Neural progenitor cell (in vitro differentiated cells): ENCODE data around the gene INCA1. TPM values are rescaled to one million over a fixed set of nuclear protein-coding genes. Genes with fewer than 3 reads are reported as not detected.

ENCODE experiments used
- DNase-seq: peaks from one replicate; pipeline ENCODE4 v3.0.0-alpha.2; 2016; ENCODE audit warnings: low spot score
- H2AFZ ChIP-seq: fragments of 200-600 bp; sonication (generic); replicated peaks from 2 replicates; pipeline ENCODE4 v1.6.1; 2016; ENCODE audit warnings: antibody characterized with exemption
- H3F3A ChIP-seq: fragments of 200-600 bp; sonication (generic); 2 replicates; pipeline ENCODE4 v1.6.1; 2016; ENCODE audit warnings: antibody characterized with exemption, low read depth
- H3K27ac ChIP-seq: fragments of 200-600 bp; sonication (generic); 2 replicates; pipeline ENCODE4 v1.5.1; 2016; ENCODE audit warnings: mild to moderate bottlenecking
- H3K27me3 ChIP-seq: fragments of 200-600 bp; sonication (generic); 2 replicates; pipeline ENCODE4 v1.6.1; 2016; ENCODE audit warnings: mild to moderate bottlenecking, moderate library complexity
- H3K36me3 ChIP-seq: fragments of 200-600 bp; sonication (generic); 2 replicates; pipeline ENCODE4 v1.5.1; 2016
- H3K4me1 ChIP-seq: fragments of 200-600 bp; sonication (generic); 2 replicates; pipeline ENCODE4 v1.6.1; 2016; ENCODE audit warnings: mixed run types
- H3K4me2 ChIP-seq: fragments of 200-600 bp; sonication (generic); 2 replicates; pipeline ENCODE4 v1.6.1; 2016
- H3K4me3 ChIP-seq: fragments of 200-600 bp; sonication (generic); 2 replicates; pipeline ENCODE4 v1.5.1; 2016
- H3K79me2 ChIP-seq: fragments of 200-600 bp; sonication (generic); 2 replicates; pipeline ENCODE4 v1.6.1; 2016; ENCODE audit warnings: low read depth
- H3K9ac ChIP-seq: fragments of 200-600 bp; sonication (generic); 2 replicates; pipeline ENCODE4 v1.6.1; 2016
- H3K9me3 ChIP-seq: fragments of 200-600 bp; sonication (generic); 2 replicates; pipeline ENCODE4 v1.5.1; 2016; ENCODE audit warnings: low read depth
- H4K20me1 ChIP-seq: fragments of 200-600 bp; sonication (generic); 2 replicates; pipeline ENCODE4 v1.6.1; 2016; ENCODE audit warnings: low read depth
- H3K27ac Mint-ChIP-seq: 3 replicates; pipeline ENCODE4 v1.8.0; 2021; ENCODE audit warnings: mixed read lengths
- H3K27me3 Mint-ChIP-seq: 2 replicates; pipeline ENCODE4 v1.8.0; 2022; ENCODE audit warnings: low read depth, mild to moderate bottlenecking, inconsistent platforms, moderate library complexity, mixed read lengths; ENCODE audit not compliant: insufficient read depth
- H3K36me3 Mint-ChIP-seq: 3 replicates; pipeline ENCODE4 v1.8.0; 2021; ENCODE audit warnings: mixed read lengths
- H3K4me1 Mint-ChIP-seq: 3 replicates; pipeline ENCODE4 v1.8.0; 2021; ENCODE audit warnings: mixed read lengths
- H3K4me3 Mint-ChIP-seq: 3 replicates; pipeline ENCODE4 v1.8.0; 2021; ENCODE audit warnings: mild to moderate bottlenecking, moderate library complexity, mixed read lengths
- H3K9me3 Mint-ChIP-seq: 3 replicates; pipeline ENCODE4 v1.8.0; 2020; ENCODE audit warnings: mixed read lengths
- EZH2 ChIP-seq: fragments of 200-600 bp; sonication (generic); IDR thresholded peaks from 2 replicates; pipeline ENCODE4 v1.6.1; 2017; ENCODE audit warnings: antibody characterized with exemption, mild to moderate bottlenecking, moderate library complexity
- EZH2phosphoT487 ChIP-seq: fragments of 200-600 bp; sonication (generic); IDR thresholded peaks from 2 replicates; pipeline ENCODE4 v1.6.1; 2017; ENCODE audit warnings: antibody characterized with exemption
- total RNA-seq: library from RNA; depleted of rRNA; stranded (reverse); fragments of >200 nt; gene quantifications from 2 replicates; pipeline ENCODE4 v1.2.3, GENCODE V29; 2015; ENCODE audit warnings: low replicate concordance
- TF ChIP-seq, protein P1 (sequence below): fragments of 200-600 bp; sonication (generic); IDR thresholded peaks from 2 replicates; pipeline ENCODE4 v1.5.1; 2017; ENCODE audit warnings: antibody characterized with exemption, mild to moderate bottlenecking

INCA1 gene
- total RNA-seq, 1 donor from 2014 or later, result 0.52 TPM

DNA sequence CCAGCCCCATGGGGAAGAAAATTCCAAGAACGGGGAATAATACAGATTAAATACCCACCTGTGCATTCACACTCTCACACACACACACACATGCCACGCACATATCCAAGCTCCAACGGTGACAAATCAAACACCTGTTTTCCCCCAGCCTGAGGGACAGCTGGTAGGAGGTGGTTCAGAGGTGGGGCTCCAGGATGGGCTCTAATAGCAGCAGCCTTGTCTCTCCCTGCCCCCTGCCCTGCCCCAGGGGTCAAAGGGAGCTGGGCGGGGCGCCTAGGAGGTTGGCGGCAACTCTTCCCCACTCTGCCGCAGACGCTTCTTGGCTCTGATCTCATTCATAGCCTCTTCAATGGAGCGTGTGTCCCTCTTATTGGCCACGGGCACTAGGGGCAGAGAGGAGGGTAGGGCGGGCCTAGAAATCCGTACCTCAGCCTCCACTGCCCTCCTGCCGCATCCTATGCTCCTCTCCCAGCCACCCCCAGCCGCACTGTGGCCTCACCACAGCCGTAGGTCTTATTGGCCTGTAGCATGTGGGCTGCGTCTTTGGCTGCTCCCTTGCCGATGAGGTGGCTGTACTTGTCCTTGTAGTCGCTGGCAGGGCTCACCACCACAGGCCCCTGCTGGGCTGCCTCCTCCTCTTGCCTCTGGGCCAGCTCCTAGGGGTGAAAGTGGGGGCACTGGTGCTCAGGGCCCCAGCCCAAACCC lies 37.9 kb downstream of the INCA1 start:
- H3K27me3 ChIP-seq, result no peaks in the 10 kb centered on the region
- no peak overlapping the region for H3K4me2 ChIP-seq
- peaks cover under 1% of the 10 kb centered on the region for H3K79me2 ChIP-seq
- no peaks in the 10 kb centered on the region for H4K20me1 ChIP-seq
- H3K27ac ChIP-seq, result no peak overlapping the region
- no peaks in the 10 kb centered on the region for H3K36me3 ChIP-seq
- H3F3A ChIP-seq, result peaks cover 14% of the 10 kb centered on the region
- Mint-ChIP-seq H3K9me3 (no peaks in the 10 kb centered on the region), H3K4me3 (no peak overlapping the region), H3K4me1 (peaks cover 6% of the 10 kb centered on the region), H3K36me3 (peaks cover 29% of the 10 kb centered on the region), H3K27ac (no peak overlapping the region), H3K27me3 (peaks cover 3% of the 10 kb centered on the region)
- no peak overlapping the region for H3K4me3 ChIP-seq
- H3K4me1 ChIP-seq, result peaks cover 6% of the 10 kb centered on the region
- no peak overlapping the region for H2AFZ ChIP-seq
- H3K9ac ChIP-seq, result no peak overlapping the region
- no peak for DNase-seq
- no peaks in the 10 kb centered on the region for H3K9me3 ChIP-seq
- TF ChIP-seq EZH2 (no peak), EZH2phosphoT487 (no peak)
- TF ChIP-seq, protein P1, sequence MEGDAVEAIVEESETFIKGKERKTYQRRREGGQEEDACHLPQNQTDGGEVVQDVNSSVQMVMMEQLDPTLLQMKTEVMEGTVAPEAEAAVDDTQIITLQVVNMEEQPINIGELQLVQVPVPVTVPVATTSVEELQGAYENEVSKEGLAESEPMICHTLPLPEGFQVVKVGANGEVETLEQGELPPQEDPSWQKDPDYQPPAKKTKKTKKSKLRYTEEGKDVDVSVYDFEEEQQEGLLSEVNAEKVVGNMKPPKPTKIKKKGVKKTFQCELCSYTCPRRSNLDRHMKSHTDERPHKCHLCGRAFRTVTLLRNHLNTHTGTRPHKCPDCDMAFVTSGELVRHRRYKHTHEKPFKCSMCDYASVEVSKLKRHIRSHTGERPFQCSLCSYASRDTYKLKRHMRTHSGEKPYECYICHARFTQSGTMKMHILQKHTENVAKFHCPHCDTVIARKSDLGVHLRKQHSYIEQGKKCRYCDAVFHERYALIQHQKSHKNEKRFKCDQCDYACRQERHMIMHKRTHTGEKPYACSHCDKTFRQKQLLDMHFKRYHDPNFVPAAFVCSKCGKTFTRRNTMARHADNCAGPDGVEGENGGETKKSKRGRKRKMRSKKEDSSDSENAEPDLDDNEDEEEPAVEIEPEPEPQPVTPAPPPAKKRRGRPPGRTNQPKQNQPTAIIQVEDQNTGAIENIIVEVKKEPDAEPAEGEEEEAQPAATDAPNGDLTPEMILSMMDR, result no peak

DNA sequence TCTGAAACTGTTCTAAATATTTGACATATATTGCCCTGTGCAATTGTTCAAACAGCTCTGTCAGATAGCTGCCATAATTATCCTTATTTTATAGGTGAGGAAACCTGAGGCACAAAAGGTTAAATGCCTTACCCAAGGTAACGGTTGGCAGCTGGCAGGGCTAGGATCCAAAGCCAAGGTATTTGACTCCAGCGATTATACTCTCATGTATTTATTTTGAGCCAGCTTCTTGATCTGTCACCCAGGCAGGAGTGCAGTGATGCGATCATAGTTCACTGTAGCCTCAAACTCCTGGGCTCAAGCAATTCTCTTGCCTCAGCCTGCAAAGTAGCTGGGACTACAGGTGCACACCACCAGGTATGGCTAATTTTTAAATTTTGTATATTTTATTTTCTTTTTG lies 39.2 kb downstream of the INCA1 start:
- no peak overlapping the region for H3K9ac ChIP-seq
- Mint-ChIP-seq H3K4me3 (no peak overlapping the region), H3K27me3 (peaks cover 3% of the 10 kb centered on the region), H3K27ac (no peak overlapping the region), H3K36me3 (peaks cover 29% of the 10 kb centered on the region), H3K4me1 (peaks cover 12% of the 10 kb centered on the region), H3K9me3 (no peaks in the 10 kb centered on the region)
- H3K4me1 ChIP-seq, result peaks cover 6% of the 10 kb centered on the region
- no peak overlapping the region for H2AFZ ChIP-seq
- H3K27ac ChIP-seq, result no peak overlapping the region
- no peaks in the 10 kb centered on the region for H3K27me3 ChIP-seq
- H3K79me2 ChIP-seq, result no peaks in the 10 kb centered on the region
- H3K4me3 ChIP-seq, result no peak overlapping the region
- no peak overlapping the region for H3K4me2 ChIP-seq
- DNase-seq, result no peak
- TF ChIP-seq, protein P1, result no peak
- TF ChIP-seq EZH2phosphoT487 (no peak), EZH2 (no peak)
- no peaks in the 10 kb centered on the region for H4K20me1 ChIP-seq
- no peaks in the 10 kb centered on the region for H3K36me3 ChIP-seq
- peaks cover 14% of the 10 kb centered on the region for H3F3A ChIP-seq
- H3K9me3 ChIP-seq, result no peaks in the 10 kb centered on the region

DNA sequence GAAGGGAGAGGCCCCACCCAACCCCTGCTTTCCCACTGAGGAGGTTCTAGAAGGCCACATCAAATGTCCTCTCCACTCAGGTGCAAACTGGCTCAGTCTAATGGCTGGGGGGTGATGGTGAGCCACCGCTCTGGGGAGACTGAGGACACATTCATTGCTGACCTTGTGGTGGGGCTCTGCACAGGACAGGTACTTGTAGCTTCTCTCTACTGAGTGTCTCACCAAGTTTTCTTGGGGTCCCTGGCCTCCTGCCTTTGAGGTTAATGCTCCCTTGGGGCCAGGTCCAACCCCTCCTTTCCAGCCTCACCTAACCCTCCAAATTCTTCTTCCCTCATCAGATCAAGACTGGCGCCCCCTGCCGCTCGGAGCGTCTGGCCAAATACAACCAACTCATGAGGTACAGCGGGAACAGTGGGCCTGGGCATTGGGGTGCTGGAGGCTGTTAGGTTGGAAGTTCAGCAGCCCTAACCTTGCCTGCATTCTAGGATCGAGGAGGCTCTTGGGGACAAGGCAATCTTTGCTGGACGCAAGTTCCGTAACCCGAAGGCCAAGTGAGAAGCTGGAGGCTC lies 40.7 kb downstream of the INCA1 start:
- DNase-seq, result peak; percentile 52

More for the DNA sequence above, 40.7 kb downstream of the INCA1 start:
- Histone ChIP-seq H3K27ac (no peak overlapping the region), H4K20me1 (no peaks in the 10 kb centered on the region), H3K9me3 (no peaks in the 10 kb centered on the region), H3K27me3 (no peaks in the 10 kb centered on the region), H3K79me2 (peaks cover under 1% of the 10 kb centered on the region), H3K4me1 (peaks cover 12% of the 10 kb centered on the region), H2AFZ (no peak overlapping the region), H3F3A (peaks cover 19% of the 10 kb centered on the region), H3K4me3 (no peak overlapping the region), H3K9ac (no peak overlapping the region), H3K4me2 (no peak overlapping the region), H3K36me3 (no peaks in the 10 kb centered on the region)
- peaks cover 27% of the 10 kb centered on the region for H3K36me3 Mint-ChIP-seq
- H3K4me3 Mint-ChIP-seq, result no peak overlapping the region
- peak overlapping the region; percentile 78 for H3K27ac Mint-ChIP-seq
- H3K27me3 Mint-ChIP-seq, result peaks cover 6% of the 10 kb centered on the region
- no peaks in the 10 kb centered on the region for H3K9me3 Mint-ChIP-seq
- peaks cover 18% of the 10 kb centered on the region for H3K4me1 Mint-ChIP-seq
- TF ChIP-seq EZH2phosphoT487 (no peak), EZH2 (no peak)
- TF ChIP-seq, protein P1, result peak; percentile 56
